EH (cell line): ENCODE results near the gene SCARF2.
A peak's percentile ranks its signal among the peaks of the same experiment; 100 is the strongest.
"Not testable (repeated sequence)": the region's sequence is repeated elsewhere in the genome, so short reads cannot be mapped to it uniquely, and the experiment has no call there.

Source experiments
- DNase-seq: peaks from one replicate; pipeline ENCODE4 v3.0.0-alpha.2; 2015; ENCODE audit warnings: low read depth

The SCARF2 gene

GRCh38 chr22:20463324-20464095 is 25.9 kb upstream of the SCARF2 start:
- no peak for DNase-seq

- DNase-seq, result no peak
These were observed 22.2 kb upstream of the SCARF2 start for GRCh38 chr22:20459862-20460261.

GRCh38 chr22:20459152-20459542 is 21.5 kb upstream of the SCARF2 start:
- DNase-seq, result no peak

- DNase-seq, result no peak
These were observed 21.0 kb upstream of the SCARF2 start for GRCh38 chr22:20458530-20459151.

GRCh38 chr22:20457506-20458240 is 20.0 kb upstream of the SCARF2 start:
- DNase-seq, result no peak

- DNase-seq, result no peak
These were observed 19.1 kb upstream of the SCARF2 start for GRCh38 chr22:20456722-20457076.

- DNase-seq, result peak; percentile 86
These were observed 18.6 kb upstream of the SCARF2 start for GRCh38 chr22:20456064-20456721.

- DNase-seq, result peak; percentile 9
These were observed 18.1 kb upstream of the SCARF2 start for GRCh38 chr22:20455709-20456063.

GRCh38 chr22:20453222-20453621 is 15.6 kb upstream of the SCARF2 start:
- no peak for DNase-seq

- no peak for DNase-seq
These were observed 14.3 kb upstream of the SCARF2 start for GRCh38 chr22:20451920-20452319.

- not testable (repeated sequence) for DNase-seq
These were observed 13.6 kb upstream of the SCARF2 start for GRCh38 chr22:20451129-20451778.

- no peak for DNase-seq
These were observed 12.9 kb upstream of the SCARF2 start for GRCh38 chr22:20450551-20450906.

- no peak for DNase-seq
These were observed 12.4 kb upstream of the SCARF2 start for GRCh38 chr22:20449819-20450550.

- DNase-seq, result peak; percentile 50
These were observed 11.0 kb upstream of the SCARF2 start for GRCh38 chr22:20448630-20449029.

- no peak for DNase-seq
These were observed 8.9 kb upstream of the SCARF2 start for GRCh38 chr22:20446383-20446970.

- DNase-seq, result no peak
These were observed 6.7 kb upstream of the SCARF2 start for GRCh38 chr22:20444325-20444724.

GRCh38 chr22:20442485-20443284 is 5.1 kb upstream of the SCARF2 start:
- DNase-seq, result peak; percentile 30

- DNase-seq, result peak; percentile 62
These were observed 4.2 kb upstream of the SCARF2 start for GRCh38 chr22:20441631-20442484.
